ENCODE data around the gene RNF130.

DNA sequence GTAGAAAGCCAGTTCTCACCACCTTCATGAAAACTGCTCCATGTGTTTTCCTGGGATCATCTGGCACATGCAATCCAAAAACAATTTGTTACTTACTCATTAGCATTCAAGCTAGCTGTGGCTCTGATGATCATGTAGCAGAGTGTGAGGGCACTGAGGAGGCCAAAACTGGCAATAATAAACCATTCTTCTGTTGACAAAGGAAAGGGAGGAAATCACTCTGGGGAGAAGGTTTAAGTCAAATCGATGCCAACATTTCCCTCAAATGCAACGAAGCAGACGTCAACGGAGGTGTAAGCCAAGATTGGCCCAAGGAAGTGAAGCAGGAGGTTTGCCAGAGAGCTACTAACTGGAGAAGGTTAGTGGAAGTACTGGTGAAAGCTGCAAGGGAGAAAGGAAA is 108.2 kb downstream of the RNF130 start:
- TF ChIP-seq, protein P1, sequence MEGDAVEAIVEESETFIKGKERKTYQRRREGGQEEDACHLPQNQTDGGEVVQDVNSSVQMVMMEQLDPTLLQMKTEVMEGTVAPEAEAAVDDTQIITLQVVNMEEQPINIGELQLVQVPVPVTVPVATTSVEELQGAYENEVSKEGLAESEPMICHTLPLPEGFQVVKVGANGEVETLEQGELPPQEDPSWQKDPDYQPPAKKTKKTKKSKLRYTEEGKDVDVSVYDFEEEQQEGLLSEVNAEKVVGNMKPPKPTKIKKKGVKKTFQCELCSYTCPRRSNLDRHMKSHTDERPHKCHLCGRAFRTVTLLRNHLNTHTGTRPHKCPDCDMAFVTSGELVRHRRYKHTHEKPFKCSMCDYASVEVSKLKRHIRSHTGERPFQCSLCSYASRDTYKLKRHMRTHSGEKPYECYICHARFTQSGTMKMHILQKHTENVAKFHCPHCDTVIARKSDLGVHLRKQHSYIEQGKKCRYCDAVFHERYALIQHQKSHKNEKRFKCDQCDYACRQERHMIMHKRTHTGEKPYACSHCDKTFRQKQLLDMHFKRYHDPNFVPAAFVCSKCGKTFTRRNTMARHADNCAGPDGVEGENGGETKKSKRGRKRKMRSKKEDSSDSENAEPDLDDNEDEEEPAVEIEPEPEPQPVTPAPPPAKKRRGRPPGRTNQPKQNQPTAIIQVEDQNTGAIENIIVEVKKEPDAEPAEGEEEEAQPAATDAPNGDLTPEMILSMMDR (IDR thresholded peaks at IDR 0.05) = no peak
- no peak for TF ChIP-seq POLR2A (IDR thresholded peaks at IDR 0.05)
